Upper lobe of left lung (tissue), 6 donors: Measurements from ENCODE around the gene ADPRH. TPM values are rescaled to one million over a fixed set of nuclear protein-coding genes. Genes with fewer than 3 reads are reported as not detected.
A peak's percentile ranks its signal among the peaks of the same experiment; 100 is the strongest.

Experiments used
- ATAC-seq, 2 donors: fragments of 200-7000 bp; cut with Tn5 transposase; one replicate each; pipeline ENCODE4 v1.9.1; 2022; ENCODE audit warnings: mild to moderate bottlenecking in 2 of 2, moderate library complexity in 2 of 2; ENCODE audit not compliant: low FRiP score in 2 of 2
- DNase-seq, 2 donors: peaks; one replicate each; pipeline ENCODE4 v3.0.0-alpha.2; 2019 to 2020
- H3K27ac ChIP-seq, 4 donors: fragments of 200-600 bp; sonication (generic); one replicate each; pipeline ENCODE4 v1.5.1; 2016 to 2019
- H3K27me3 ChIP-seq, 4 donors: fragments of 200-600 bp; sonication (generic); one replicate each; pipeline ENCODE4 v1.5.1; 2017 to 2019
- H3K36me3 ChIP-seq, 4 donors: fragments of 200-600 bp; sonication (generic); one replicate each; pipeline ENCODE4 v1.5.1; 2016 to 2019
- H3K4me1 ChIP-seq, 4 donors: fragments of 200-600 bp; sonication (generic); one replicate each; pipeline ENCODE4 v1.5.1; 2018 to 2019
- H3K4me3 ChIP-seq, 4 donors: fragments of 200-600 bp; sonication (generic); one replicate each; pipeline ENCODE4 v1.5.1; 2017 to 2019; ENCODE audit warnings: mild to moderate bottlenecking in 2 of 4, moderate library complexity in 1 of 4
- H3K9me3 ChIP-seq, 4 donors: fragments of 200-600 bp; sonication (generic); one replicate each; pipeline ENCODE4 v1.5.1; 2018 to 2019
- EP300 ChIP-seq, 4 donors: sonication (generic); formaldehyde crosslinking; IDR thresholded peaks; one replicate each; pipeline ENCODE4 v1.5.1; 2017; ENCODE audit warnings: antibody characterized with exemption in 4 of 4, control low read depth in 2 of 4
- POLR2A ChIP-seq, 4 donors: fragments of 450-650 bp; IDR thresholded peaks; one replicate each; pipeline ENCODE4 v1.5.1; 2016 to 2017; ENCODE audit warnings: antibody characterized with exemption in 4 of 4, mild to moderate bottlenecking in 2 of 4
- POLR2AphosphoS5 ChIP-seq, 2 donors: sonication (generic); formaldehyde crosslinking; IDR thresholded peaks; one replicate each; pipeline ENCODE4 v1.5.1; 2017; ENCODE audit warnings: antibody characterized with exemption in 2 of 2
- WGBS, 2 donors: methylation state at CpG; one replicate each; pipeline ENCODE4 v1.1.5; 2017 to 2018; 5-methylcytosine and 5-hydroxymethylcytosine counted together
- total RNA-seq, 6 donors: library from RNA; depleted of rRNA in 4 of 6; stranded (reverse); fragments of >200 nt in 4 of 6; gene quantifications; one replicate each; pipeline versions ENCODE4 v1.1.0 to v1.2.1, GENCODE V29; 2016 to 2021
- TF ChIP-seq, protein P1 (sequence below), 6 experiments: fragments of 450-650 bp in 4 of 6; fragments of 200-600 bp in 2 of 6; sonication (generic) in 2 of 6; IDR thresholded peaks; one replicate each; pipeline ENCODE4 v1.5.1; 2016 to 2019; ENCODE audit warnings: antibody characterized with exemption in 6 of 6
- donor health status: DM: no; HTN: no; CAD: no; lungs with moderate emphysema.
- donor health status: DM: no; HTN: yes; CAD: no; lungs with severe emphysema.

ADPRH gene
- total RNA-seq, 6 donors from 2014 or later = 18.9 to 33.8 (median 25.1) TPM

DNA sequence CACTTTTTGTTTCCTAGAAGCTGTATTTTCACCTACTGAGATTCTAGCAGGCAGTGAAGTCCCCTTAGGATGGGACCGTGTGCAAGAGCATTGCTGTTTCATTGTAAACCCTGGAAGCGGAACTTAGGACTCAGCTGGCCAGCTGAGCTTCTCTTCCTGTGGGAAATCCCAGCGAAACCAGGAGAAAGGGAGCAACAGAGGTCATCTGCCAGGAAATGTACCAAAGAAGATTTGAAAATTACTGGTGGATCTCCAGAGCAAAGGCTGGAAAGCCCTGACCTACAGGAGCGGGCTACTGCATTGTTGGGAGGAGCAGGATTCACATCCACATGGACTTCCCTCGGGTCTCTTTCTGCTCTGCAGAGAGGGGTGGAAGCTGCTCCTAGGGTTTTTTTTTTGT, 7.6 kb upstream of the ADPRH start:
- Histone ChIP-seq H3K4me1 (peaks cover 7 to 11% (median 10%) of the 10 kb centered on the region in 4 donors), H3K27ac (peak overlapping the region; percentile 53 to 75 (median 64)), H3K27me3 (no peaks in the 10 kb centered on the region), H3K9me3 (no peaks in the 10 kb centered on the region), H3K36me3 (no peaks in the 10 kb centered on the region), H3K4me3 (no peak overlapping the region)
- DNase-seq = no peak
- no peak for ATAC-seq
- TF ChIP-seq EP300 (IDR thresholded peaks at IDR 0.05) = peak in 1 of 4 donors; percentile 8
- no peak for TF ChIP-seq POLR2A (IDR thresholded peaks at IDR 0.05)
- TF ChIP-seq POLR2AphosphoS5 (IDR thresholded peaks at IDR 0.05) = no peak
- TF ChIP-seq, protein P1, sequence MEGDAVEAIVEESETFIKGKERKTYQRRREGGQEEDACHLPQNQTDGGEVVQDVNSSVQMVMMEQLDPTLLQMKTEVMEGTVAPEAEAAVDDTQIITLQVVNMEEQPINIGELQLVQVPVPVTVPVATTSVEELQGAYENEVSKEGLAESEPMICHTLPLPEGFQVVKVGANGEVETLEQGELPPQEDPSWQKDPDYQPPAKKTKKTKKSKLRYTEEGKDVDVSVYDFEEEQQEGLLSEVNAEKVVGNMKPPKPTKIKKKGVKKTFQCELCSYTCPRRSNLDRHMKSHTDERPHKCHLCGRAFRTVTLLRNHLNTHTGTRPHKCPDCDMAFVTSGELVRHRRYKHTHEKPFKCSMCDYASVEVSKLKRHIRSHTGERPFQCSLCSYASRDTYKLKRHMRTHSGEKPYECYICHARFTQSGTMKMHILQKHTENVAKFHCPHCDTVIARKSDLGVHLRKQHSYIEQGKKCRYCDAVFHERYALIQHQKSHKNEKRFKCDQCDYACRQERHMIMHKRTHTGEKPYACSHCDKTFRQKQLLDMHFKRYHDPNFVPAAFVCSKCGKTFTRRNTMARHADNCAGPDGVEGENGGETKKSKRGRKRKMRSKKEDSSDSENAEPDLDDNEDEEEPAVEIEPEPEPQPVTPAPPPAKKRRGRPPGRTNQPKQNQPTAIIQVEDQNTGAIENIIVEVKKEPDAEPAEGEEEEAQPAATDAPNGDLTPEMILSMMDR (IDR thresholded peaks at IDR 0.05) = no peak
- 39 to 65% methylated on average over 5 of the region's 5 CpGs for WGBS, 2 donors

DNA sequence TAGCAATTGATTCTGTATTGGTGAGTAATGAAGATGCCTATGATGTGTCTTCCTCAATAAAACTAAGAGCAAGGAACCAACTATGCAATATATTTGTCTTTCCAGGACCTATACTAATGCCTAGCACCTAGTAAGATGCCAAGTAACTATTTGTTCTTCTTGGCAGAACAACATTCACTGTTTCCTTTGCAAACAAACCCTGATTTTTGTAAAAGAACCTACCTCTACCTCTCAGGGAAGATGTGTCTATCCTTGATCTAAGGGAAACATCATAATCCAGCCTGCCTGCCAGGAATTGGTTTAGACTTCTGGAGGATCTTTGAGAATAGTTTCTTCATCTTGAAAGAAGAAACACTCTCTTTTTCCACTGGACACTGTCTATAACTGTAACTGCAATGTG, 3.8 kb upstream of the ADPRH start:
- no peaks in the 10 kb centered on the region for H3K36me3 ChIP-seq
- H3K9me3 ChIP-seq = no peaks in the 10 kb centered on the region
- TF ChIP-seq, protein P1 (IDR thresholded peaks at IDR 0.05) = no peak
- TF ChIP-seq POLR2A (IDR thresholded peaks at IDR 0.05) = no peak
- no peak for TF ChIP-seq POLR2AphosphoS5 (IDR thresholded peaks at IDR 0.05)
- no peak for TF ChIP-seq EP300 (IDR thresholded peaks at IDR 0.05)

DNA sequence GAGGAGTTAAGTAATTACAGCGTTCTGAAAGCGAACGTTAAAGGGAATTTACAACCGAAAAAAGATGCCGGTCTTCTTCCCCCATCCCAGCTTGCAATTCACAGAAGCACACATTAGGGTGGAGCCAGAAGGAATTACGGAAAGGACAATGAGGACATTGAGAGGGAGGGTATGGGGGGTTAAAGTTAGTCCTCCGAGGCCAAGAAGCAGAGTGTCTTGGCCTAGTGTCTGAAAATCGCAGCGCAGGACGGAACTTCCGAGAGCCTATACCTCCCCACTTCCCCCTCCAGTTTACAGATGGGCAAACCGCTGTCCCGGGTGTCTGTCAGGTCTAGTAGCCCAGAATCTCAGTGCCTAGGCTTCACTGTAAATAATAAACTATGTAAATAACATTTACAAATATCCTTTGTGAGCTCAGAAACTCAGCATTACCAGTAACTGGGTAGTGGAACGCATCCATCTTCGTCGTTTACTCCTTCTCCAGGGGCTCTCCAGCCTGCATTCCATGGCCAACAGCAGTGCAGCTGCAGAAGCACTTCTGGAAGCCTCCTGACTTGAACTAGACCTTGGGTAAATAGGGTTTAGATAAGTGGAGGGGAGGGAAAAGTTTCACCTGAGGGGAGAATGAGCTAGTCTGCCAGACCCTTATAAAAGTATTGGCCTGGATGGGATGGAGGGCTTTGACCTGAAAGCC, 922 bp downstream of the ADPRH start:
- TF ChIP-seq EP300 (IDR thresholded peaks at IDR 0.05) (peak in 2 of 4 donors; percentile 42 to 47), POLR2A (IDR thresholded peaks at IDR 0.05) (peak in 1 of 4 donors; percentile 18), POLR2AphosphoS5 (IDR thresholded peaks at IDR 0.05) (peak in 1 of 2 donors; percentile 14)
- TF ChIP-seq, protein P1 (IDR thresholded peaks at IDR 0.05) = peak in 1 of 6 experiments; percentile 30
- H3K27ac ChIP-seq = peak overlapping the region; percentile 91 to 97 (median 94)
- ATAC-seq (peak; percentile 77 to 85), DNase-seq (peak in 1 of 2 donors; percentile 64)
- H3K4me1 ChIP-seq = peaks cover 11 to 24% (median 15%) of the 10 kb centered on the region in 4 donors
- WGBS, 2 donors = 10 to 12% methylated on average over 16 of the region's 16 CpGs
- peak overlapping the region in 3 of 4 donors; percentile 48 to 57 (median 56) for H3K4me3 ChIP-seq
- no peaks in the 10 kb centered on the region for H3K9me3 ChIP-seq
- no peaks in the 10 kb centered on the region for H3K27me3 ChIP-seq
- H3K36me3 ChIP-seq = no peaks in the 10 kb centered on the region

More for the DNA sequence above, 3.8 kb upstream of the ADPRH start:
- no peak for DNase-seq
- H3K4me1 ChIP-seq = peaks cover 17 to 23% (median 20%) of the 10 kb centered on the region in 4 donors
- ATAC-seq = no peak
- no peaks in the 10 kb centered on the region for H3K27me3 ChIP-seq
- no peak overlapping the region for H3K27ac ChIP-seq
- H3K4me3 ChIP-seq = no peak overlapping the region

DNA sequence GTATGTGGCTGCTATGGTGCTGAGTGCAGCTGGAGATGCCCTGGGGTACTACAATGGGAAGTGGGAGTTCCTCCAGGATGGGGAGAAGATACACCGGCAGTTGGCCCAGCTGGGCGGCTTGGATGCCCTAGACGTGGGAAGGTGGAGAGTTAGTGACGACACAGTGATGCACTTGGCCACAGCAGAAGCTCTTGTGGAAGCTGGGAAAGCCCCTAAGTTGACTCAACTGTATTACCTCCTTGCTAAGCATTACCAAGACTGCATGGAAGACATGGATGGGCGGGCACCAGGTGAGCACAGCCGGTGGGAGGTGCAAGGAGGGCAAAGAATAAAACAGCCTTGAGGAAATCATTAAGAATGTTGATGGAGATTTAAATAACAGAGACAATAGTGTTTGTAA, 2.9 kb downstream of the ADPRH start:
- Histone ChIP-seq H3K27ac (no peak overlapping the region), H3K27me3 (no peaks in the 10 kb centered on the region), H3K4me3 (no peak overlapping the region), H3K36me3 (peaks cover 0 to 9% (median 4%) of the 10 kb centered on the region in 4 donors), H3K4me1 (peaks cover 11 to 24% (median 15%) of the 10 kb centered on the region in 4 donors), H3K9me3 (no peaks in the 10 kb centered on the region)
- DNase-seq = no peak
- TF ChIP-seq POLR2AphosphoS5 (IDR thresholded peaks at IDR 0.05) (no peak), POLR2A (IDR thresholded peaks at IDR 0.05) (no peak), EP300 (IDR thresholded peaks at IDR 0.05) (no peak)
- TF ChIP-seq, protein P1 (IDR thresholded peaks at IDR 0.05) = no peak
- no peak for ATAC-seq
- 64 to 97% methylated on average over 4 to 6 of the region's 6 CpGs for whole genome bisulfite sequencing, 2 donors
